HEK293 (cell line): ENCODE data around the gene ATP10D.

Source experiments
- GLIS2 ChIP-seq: fragments of 450-650 bp; formaldehyde crosslinking; IDR thresholded peaks from 2 replicates; pipeline ENCODE4 v1.5.1; 2016; ENCODE audit warnings: missing biosample characterization, missing genetic modification characterization
- KLF10 ChIP-seq: fragments of 450-650 bp; IDR thresholded peaks from 2 replicates; pipeline ENCODE4 v1.5.1; 2018; ENCODE audit warnings: missing biosample characterization, mild to moderate bottlenecking, missing genetic modification characterization
- SALL2 ChIP-seq: fragments of 450-650 bp; formaldehyde crosslinking; IDR thresholded peaks from 2 replicates; pipeline ENCODE4 v1.5.0; 2017; ENCODE audit warnings: missing biosample characterization, mild to moderate bottlenecking, missing genetic modification characterization, borderline replicate concordance
- SP7 ChIP-seq: fragments of 450-650 bp; formaldehyde crosslinking; IDR thresholded peaks from 2 replicates; pipeline ENCODE4 v1.5.1; 2016; ENCODE audit warnings: missing biosample characterization, missing genetic modification characterization
- ZNF174 ChIP-seq: fragments of 450-650 bp; formaldehyde crosslinking; IDR thresholded peaks from 2 replicates; pipeline ENCODE4 v1.5.0; 2017; ENCODE audit warnings: missing biosample characterization, mild to moderate bottlenecking, missing genetic modification characterization
- ZNF394 ChIP-seq: fragments of 450-650 bp; formaldehyde crosslinking; IDR thresholded peaks from 2 replicates; pipeline ENCODE4 v1.5.1; 2016; ENCODE audit warnings: missing biosample characterization, missing genetic modification characterization, mild to moderate bottlenecking, moderate library complexity, borderline replicate concordance
- ZNF558 ChIP-seq: fragments of 450-650 bp; formaldehyde crosslinking; IDR thresholded peaks from 2 replicates; pipeline ENCODE4 v1.5.1; 2016; ENCODE audit warnings: missing biosample characterization, missing genetic modification characterization
- ZNF660 ChIP-seq: fragments of 450-650 bp; IDR thresholded peaks from 2 replicates; pipeline ENCODE4 v1.5.1; 2018; ENCODE audit warnings: missing biosample characterization, mild to moderate bottlenecking, missing genetic modification characterization
- TF ChIP-seq, protein P1 (sequence below): fragments of 450-650 bp; formaldehyde crosslinking; IDR thresholded peaks from 2 replicates; pipeline ENCODE4 v1.5.1; 2016; ENCODE audit warnings: missing biosample characterization, missing genetic modification characterization
- TF ChIP-seq, protein P2 (sequence below): fragments of 450-650 bp; formaldehyde crosslinking; IDR thresholded peaks from 2 replicates; pipeline ENCODE4 v1.5.1; 2016; ENCODE audit warnings: missing biosample characterization, missing genetic modification characterization
- TF ChIP-seq, protein P3 (sequence below): IDR thresholded peaks from 2 replicates; pipeline ENCODE4 v1.6.1; 2011; ENCODE audit warnings: mild to moderate bottlenecking, low read depth, low read length, borderline replicate concordance
- TF ChIP-seq, protein P4 (sequence below): fragments of 450-650 bp; formaldehyde crosslinking; IDR thresholded peaks from 2 replicates; pipeline ENCODE4 v1.5.1; 2016; ENCODE audit warnings: missing biosample characterization, missing genetic modification characterization
- TF ChIP-seq, protein P5 (sequence below): fragments of 450-650 bp; formaldehyde crosslinking; IDR thresholded peaks from 2 replicates; pipeline ENCODE4 v1.5.1; 2016; ENCODE audit warnings: missing biosample characterization, missing genetic modification characterization
- TF ChIP-seq, protein P6 (sequence below): fragments of 450-650 bp; formaldehyde crosslinking; IDR thresholded peaks from 2 replicates; pipeline ENCODE4 v1.5.1; 2016; ENCODE audit warnings: missing biosample characterization, missing genetic modification characterization

DNA sequence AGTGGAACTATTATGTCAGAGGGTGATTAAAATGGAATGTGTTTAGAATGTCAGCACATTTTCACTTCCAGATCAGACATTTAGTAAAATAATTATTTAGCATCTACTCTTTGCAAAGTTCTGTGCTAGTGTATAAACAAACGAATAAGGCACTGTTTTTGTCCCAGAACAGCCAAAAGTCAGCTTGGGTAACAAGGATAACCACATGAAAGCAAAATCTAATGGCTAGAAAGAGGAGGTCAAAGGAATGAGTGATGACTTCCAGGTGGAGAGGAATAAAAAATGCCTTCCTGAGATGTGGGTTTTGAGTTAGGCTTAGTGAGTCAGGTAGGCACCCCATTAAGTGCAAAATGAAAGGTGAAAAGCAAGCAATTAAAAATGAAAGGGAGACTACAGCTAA lies 112.6 kb downstream of the ATP10D start:
- TF ChIP-seq ZNF558 (tag by site-specific recombination) (no peak), ZNF660 (tag by site-specific recombination) (no peak), ZNF174 (tag by site-specific recombination) (no peak), KLF10 (tag by site-specific recombination) (no peak), ZNF394 (tag by site-specific recombination) (no peak), SP7 (no peak), SALL2 (tag by site-specific recombination) (no peak), GLIS2 (tag by site-specific recombination) (no peak)
- TF ChIP-seq, protein P1, sequence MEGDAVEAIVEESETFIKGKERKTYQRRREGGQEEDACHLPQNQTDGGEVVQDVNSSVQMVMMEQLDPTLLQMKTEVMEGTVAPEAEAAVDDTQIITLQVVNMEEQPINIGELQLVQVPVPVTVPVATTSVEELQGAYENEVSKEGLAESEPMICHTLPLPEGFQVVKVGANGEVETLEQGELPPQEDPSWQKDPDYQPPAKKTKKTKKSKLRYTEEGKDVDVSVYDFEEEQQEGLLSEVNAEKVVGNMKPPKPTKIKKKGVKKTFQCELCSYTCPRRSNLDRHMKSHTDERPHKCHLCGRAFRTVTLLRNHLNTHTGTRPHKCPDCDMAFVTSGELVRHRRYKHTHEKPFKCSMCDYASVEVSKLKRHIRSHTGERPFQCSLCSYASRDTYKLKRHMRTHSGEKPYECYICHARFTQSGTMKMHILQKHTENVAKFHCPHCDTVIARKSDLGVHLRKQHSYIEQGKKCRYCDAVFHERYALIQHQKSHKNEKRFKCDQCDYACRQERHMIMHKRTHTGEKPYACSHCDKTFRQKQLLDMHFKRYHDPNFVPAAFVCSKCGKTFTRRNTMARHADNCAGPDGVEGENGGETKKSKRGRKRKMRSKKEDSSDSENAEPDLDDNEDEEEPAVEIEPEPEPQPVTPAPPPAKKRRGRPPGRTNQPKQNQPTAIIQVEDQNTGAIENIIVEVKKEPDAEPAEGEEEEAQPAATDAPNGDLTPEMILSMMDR (tag by site-specific recombination), result no peak
- TF ChIP-seq, protein P2, sequence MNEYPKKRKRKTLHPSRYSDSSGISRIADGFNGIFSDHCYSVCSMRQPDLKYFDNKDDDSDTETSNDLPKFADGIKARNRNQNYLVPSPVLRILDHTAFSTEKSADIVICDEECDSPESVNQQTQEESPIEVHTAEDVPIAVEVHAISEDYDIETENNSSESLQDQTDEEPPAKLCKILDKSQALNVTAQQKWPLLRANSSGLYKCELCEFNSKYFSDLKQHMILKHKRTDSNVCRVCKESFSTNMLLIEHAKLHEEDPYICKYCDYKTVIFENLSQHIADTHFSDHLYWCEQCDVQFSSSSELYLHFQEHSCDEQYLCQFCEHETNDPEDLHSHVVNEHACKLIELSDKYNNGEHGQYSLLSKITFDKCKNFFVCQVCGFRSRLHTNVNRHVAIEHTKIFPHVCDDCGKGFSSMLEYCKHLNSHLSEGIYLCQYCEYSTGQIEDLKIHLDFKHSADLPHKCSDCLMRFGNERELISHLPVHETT, result no peak
- TF ChIP-seq, protein P3, sequence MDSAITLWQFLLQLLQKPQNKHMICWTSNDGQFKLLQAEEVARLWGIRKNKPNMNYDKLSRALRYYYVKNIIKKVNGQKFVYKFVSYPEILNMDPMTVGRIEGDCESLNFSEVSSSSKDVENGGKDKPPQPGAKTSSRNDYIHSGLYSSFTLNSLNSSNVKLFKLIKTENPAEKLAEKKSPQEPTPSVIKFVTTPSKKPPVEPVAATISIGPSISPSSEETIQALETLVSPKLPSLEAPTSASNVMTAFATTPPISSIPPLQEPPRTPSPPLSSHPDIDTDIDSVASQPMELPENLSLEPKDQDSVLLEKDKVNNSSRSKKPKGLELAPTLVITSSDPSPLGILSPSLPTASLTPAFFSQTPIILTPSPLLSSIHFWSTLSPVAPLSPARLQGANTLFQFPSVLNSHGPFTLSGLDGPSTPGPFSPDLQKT, result no peak
- TF ChIP-seq, protein P4, sequence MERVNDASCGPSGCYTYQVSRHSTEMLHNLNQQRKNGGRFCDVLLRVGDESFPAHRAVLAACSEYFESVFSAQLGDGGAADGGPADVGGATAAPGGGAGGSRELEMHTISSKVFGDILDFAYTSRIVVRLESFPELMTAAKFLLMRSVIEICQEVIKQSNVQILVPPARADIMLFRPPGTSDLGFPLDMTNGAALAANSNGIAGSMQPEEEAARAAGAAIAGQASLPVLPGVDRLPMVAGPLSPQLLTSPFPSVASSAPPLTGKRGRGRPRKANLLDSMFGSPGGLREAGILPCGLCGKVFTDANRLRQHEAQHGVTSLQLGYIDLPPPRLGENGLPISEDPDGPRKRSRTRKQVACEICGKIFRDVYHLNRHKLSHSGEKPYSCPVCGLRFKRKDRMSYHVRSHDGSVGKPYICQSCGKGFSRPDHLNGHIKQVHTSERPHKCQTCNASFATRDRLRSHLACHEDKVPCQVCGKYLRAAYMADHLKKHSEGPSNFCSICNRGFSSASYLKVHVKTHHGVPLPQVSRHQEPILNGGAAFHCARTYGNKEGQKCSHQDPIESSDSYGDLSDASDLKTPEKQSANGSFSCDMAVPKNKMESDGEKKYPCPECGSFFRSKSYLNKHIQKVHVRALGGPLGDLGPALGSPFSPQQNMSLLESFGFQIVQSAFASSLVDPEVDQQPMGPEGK (tag by site-specific recombination), result no peak
- TF ChIP-seq, protein P5, sequence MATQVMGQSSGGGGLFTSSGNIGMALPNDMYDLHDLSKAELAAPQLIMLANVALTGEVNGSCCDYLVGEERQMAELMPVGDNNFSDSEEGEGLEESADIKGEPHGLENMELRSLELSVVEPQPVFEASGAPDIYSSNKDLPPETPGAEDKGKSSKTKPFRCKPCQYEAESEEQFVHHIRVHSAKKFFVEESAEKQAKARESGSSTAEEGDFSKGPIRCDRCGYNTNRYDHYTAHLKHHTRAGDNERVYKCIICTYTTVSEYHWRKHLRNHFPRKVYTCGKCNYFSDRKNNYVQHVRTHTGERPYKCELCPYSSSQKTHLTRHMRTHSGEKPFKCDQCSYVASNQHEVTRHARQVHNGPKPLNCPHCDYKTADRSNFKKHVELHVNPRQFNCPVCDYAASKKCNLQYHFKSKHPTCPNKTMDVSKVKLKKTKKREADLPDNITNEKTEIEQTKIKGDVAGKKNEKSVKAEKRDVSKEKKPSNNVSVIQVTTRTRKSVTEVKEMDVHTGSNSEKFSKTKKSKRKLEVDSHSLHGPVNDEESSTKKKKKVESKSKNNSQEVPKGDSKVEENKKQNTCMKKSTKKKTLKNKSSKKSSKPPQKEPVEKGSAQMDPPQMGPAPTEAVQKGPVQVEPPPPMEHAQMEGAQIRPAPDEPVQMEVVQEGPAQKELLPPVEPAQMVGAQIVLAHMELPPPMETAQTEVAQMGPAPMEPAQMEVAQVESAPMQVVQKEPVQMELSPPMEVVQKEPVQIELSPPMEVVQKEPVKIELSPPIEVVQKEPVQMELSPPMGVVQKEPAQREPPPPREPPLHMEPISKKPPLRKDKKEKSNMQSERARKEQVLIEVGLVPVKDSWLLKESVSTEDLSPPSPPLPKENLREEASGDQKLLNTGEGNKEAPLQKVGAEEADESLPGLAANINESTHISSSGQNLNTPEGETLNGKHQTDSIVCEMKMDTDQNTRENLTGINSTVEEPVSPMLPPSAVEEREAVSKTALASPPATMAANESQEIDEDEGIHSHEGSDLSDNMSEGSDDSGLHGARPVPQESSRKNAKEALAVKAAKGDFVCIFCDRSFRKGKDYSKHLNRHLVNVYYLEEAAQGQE (tag by site-specific recombination), result no peak
- TF ChIP-seq, protein P6, sequence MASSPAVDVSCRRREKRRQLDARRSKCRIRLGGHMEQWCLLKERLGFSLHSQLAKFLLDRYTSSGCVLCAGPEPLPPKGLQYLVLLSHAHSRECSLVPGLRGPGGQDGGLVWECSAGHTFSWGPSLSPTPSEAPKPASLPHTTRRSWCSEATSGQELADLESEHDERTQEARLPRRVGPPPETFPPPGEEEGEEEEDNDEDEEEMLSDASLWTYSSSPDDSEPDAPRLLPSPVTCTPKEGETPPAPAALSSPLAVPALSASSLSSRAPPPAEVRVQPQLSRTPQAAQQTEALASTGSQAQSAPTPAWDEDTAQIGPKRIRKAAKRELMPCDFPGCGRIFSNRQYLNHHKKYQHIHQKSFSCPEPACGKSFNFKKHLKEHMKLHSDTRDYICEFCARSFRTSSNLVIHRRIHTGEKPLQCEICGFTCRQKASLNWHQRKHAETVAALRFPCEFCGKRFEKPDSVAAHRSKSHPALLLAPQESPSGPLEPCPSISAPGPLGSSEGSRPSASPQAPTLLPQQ (tag by site-specific recombination), result no peak
